Retina (tissue), 1 donor: ENCODE measurements around the gene TTC24.
"Not testable (repeated sequence)": the region's sequence is repeated elsewhere in the genome, so short reads cannot be mapped to it uniquely, and the experiment has no call there.

ENCODE experiments used
- DNase-seq: peaks from one replicate; pipeline ENCODE4 v3.0.0-alpha.2; 2016

TTC24 gene

GRCh38 chr1:156579472-156579871 lies at the start of gene TTC24:
Gene TTC24 (plus strand): TSS chr1:156579723. CDS start chr1:156581365, 1,642 bp downstream.
- no peak for DNase-seq

- DNase-seq = no peak
Measured at GRCh38 chr1:156530006-156530405, 49.5 kb upstream of the TTC24 start.

GRCh38 chr1:156532374-156532773 lies 47.1 kb upstream of the TTC24 start:
- DNase-seq = no peak

- DNase-seq = no peak
Measured at GRCh38 chr1:156533568-156534220, 45.8 kb upstream of the TTC24 start.

DNA sequence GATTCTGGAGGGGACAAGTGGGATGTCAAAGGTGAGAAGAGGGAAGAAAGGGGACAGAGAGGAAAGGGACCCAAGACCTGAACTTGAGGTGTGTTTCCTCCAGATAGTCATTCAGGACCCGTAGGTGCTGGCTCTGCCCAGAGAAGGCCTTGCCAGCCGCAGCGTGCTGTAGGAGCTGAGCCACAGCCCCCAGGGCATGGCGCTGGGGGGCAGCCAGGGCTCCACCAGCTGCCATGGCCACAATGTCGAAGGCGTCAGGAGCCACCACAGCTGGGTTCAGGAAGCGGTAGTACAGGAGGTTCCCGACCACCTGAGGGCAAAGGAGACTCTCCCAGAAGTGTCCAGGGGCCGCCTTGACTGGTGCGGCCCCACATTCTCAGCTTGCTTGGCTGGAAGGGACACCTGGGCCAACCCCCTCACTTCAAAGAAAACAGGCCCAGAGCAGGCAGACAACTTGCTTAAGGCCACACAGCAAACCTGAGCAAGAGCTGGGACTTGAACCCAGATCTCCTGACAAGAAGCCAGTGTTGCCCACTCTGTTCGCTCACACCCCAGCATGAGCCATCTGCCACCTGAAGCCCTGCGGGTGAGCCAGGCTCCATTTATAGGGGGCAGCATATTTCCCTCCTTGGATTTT lies 45.0 kb upstream of the TTC24 start:
- DNase-seq = no peak

GRCh38 chr1:156537027-156537426 lies 42.5 kb upstream of the TTC24 start:
- no peak for DNase-seq

- no peak for DNase-seq
Measured at GRCh38 chr1:156538711-156539440, 40.6 kb upstream of the TTC24 start.

DNA sequence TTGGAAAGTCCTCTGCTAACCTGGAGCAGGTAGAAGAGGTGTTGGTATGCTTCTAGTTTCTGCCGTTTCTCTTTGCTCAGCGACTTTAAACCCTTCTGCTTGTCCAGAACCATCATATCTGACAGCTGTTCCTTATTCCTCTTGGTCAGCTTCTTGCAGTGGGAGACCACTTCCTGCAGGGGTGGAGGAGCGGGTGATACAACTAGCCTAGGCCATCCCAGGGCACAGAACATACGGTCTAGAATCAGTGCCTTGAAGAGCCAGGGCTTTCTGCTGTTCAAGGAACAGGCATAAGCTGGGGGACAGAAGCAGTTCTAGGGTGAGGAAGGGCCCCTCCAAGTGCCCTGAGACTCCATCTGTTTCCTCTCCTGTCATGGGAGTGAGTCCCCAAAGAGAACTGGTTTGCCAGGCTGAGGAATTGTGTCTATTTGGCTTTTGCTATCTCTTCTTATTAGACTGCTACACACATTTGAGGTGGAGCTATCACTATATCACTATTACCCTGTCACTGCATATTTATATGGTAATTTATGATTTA lies 39.6 kb upstream of the TTC24 start:
- DNase-seq = no peak

DNA sequence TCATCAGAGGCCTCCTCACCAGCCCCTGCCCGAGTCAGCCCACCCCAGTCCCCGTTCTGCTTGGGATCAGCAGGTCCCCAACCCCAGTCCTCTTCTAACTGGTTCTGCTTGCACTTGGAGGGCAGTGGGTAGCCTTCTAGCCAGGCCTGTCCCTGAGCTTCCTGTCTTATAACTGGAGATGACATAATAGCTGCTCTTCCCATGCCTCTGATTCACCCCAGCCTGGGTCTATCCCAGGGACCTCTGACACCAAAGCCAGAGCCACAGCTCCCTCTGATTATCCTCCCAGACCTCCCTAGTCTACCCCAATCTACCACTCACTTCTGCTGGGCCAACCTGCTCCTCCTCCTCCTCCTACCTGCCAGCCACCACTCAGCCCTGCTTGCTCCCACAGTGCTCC lies 38.6 kb upstream of the TTC24 start:
- no peak for DNase-seq

- DNase-seq = no peak
Measured at GRCh38 chr1:156543066-156543465, 36.5 kb upstream of the TTC24 start.

DNA sequence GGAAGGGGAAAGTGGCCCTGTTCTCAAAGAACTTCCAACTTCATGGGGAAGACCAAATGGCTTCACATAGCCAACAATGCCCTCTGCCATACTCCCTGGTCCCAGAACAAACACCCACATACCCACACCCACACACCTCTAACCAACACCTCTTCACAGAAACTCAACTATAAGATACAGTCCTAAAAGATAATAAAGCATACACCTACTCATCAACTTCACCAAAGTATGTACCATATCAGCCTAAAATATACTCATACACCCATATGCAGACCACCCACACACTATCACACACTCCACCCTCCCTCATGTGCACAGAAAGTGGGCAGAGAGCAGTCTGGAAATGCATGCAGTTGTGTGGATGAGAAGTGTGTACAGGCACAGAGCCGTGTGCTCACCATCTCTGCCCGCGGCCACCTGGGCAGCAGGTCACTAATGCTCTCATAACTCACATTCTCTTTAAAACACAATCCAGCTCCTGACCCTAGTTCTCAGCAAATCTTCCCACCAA lies 34.9 kb upstream of the TTC24 start:
- DNase-seq = no peak

DNA sequence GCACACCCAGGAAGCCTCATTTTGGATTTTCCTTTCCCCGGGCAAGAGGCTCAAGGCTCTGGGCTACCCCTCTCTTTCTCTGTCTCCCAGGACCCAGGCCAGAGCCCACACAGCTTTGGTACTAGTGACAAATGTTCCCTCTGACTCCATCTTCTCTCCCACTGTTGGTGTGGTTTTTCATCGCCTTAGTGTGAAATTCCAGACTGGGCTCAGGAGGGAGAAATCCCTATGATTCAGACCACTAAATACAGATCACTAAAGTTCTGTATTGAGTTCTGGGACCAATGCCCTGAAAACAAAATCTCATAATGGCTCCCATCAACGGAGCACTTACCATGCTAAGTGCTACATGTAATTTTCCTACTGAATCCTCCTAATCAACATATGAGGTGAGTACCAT lies 33.3 kb upstream of the TTC24 start:
- DNase-seq = no peak

DNA sequence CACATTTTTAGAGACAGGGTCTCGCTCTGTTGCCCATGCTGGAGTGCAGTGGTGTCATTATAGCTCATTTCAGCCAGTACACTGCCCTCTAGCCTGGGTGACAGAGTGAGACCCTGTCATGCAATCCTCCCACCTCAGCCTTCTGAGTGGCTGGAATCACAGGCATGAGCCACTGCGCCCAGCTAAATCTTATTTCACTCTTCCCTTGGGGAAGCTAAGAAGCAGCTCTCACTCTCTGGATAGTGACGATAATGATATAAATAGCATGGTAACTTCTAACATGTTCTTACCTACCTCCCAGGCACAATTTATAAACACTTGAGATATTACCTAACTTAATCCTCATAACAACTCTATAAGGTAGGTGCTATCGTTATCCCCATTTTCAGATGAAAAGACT lies 32.1 kb upstream of the TTC24 start:
- DNase-seq = no peak

DNA sequence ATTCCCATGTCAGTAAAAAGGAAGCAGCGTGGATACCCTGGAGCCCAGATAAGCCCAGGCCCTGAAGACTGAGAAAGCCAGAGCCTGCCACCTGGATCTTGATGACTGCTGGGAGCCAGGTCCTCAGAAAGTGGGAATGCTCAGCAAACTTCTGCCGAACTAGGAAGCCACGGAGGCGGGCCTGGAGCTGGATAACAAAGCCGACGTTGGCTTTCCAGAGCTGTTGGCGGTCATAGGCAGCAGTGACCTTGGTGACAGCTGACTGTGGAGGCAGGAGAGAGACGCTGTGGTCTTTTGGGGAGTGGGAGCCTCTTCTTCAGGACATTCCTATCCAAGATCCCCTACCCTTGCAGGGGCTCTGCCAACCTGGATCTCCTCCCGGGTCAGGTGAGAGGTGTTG lies 31.5 kb upstream of the TTC24 start:
- no peak for DNase-seq

GRCh38 chr1:156549390-156549789 lies 30.1 kb upstream of the TTC24 start:
- DNase-seq = no peak

DNA sequence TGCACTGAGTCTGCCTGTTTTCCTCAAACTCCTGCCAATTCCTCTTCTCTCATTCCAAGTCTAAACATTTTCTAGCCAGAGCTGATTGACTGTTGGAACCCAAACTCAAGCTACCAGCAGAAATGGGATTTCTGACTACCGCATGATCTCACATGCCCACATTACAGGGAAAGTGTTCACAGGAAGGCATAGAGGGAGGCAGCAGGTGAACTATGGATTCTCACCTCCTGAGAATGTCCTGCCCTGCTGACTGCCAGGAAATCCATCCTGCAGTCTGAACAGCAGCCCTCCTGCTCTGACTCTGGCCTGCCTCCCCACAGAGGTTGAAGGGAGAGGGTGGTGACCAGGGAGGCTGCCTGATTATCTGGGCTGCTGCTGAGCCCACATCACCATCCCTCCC lies 29.7 kb upstream of the TTC24 start:
- no peak for DNase-seq

GRCh38 chr1:156550346-156550745 lies 29.2 kb upstream of the TTC24 start:
- no peak for DNase-seq

DNA sequence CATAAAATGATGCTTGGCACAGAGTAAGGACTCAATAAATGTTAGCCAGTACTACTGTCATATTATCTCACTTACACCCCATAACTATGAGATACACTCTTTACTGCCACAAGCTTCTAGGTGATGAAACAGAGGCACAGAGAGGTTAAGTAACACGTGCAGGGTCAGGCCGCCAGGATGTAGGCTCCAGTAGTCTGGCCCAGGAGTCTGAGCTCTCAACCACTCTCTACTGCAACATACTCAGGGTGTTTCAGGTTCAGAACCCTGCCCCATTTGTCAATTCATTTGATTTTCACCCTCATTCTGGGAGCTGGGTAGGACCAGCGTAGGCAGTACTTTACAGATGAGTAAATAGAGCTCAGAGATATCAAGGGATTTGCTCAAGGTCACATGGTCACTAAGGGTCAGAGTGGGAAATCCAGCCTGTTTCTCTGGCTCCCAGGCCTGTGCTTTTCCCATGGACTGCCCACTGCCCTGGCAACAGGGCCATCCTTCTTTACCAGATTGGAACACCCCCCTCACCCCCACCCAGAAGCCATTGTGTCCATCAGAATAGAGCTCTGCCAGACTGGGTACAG lies 28.4 kb upstream of the TTC24 start:
- no peak for DNase-seq

DNA sequence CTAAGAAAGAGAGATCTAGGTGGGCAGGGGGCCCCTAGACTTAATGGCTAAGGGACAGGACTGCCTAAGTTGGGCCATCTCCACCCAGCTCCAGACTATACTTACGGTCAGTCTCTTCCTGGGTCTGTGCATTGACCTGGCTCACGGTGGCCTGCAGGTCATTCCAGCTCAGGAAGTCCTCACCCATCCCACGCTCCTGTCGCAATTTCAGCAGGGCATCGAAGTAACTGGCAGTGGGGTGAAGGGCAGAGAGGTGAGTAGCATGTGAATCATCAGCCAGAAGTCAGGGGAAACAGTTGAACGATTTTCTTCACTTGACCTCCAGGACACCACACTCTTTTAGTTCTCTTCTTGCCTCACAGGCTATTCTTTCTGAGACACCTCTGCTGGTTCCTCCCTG lies 27.7 kb upstream of the TTC24 start:
- no peak for DNase-seq

DNA sequence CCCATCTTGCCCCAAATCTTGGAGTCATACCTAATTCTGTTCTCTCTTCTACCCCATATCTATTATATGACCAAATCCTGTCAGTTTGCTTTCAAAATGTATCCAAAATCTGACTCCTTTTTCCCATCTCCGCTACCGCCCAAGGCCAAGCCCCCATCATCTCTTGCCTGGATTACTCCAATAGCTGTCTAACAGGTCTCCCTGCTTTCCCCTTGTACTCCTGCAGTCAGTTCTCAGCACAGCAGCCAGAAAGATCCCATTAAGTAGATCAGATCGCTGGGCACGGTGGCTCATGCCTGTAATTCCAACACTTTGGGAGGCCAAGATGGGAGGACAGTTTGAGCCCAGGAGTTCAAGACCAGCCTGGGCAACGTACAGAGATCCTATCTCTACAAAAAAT lies 27.0 kb upstream of the TTC24 start:
- no peak for DNase-seq

DNA sequence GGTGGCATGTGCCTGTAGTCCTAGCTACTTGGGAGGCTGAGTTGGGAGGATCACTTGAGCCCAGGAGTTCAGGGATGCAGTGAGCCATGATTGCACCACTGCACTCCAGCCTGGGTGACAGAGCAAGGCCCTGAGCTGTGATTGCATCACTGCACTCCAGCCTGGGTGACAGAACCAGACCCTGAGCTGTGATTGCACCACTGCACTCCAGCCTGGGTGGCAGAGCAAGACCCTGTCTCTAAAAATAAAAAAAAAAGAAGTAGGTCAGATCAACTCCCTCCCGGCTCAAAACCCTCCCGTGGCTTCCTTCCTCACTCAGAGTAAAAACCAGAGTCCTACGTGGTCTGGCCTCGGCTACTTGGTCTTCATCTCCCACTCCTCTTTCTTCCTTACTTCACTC lies 26.6 kb upstream of the TTC24 start:
- not testable (repeated sequence) for DNase-seq

DNA sequence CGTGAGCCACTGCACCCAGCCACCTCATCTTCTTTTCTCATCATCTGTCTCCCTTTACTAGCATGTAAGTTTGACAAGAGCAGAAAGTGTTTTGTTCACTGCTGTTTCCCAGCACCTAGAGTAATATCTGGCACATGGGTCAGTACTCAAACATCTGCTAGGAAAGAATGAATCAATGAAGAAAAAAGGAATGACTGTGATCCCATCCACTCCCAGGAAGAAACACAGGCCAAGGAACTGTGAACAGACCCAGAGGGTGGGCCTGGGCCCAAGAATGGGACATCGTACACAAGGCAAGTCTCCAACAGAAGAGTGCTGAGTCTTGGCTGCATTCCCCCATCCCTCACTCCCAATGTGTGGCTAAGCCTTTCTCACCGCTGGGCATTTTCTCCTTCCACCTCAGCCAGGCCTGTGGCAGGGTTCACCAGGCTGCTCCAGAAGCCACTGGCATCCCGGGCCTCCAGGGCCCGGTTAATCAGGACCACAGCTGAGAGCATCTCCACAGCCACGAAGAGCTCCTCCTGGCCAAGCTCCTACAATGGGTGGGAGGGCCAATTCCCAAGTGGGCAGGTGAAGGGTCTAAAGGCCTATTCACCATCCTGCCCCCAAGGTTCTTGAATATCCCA lies 25.6 kb upstream of the TTC24 start:
- DNase-seq = no peak

- no peak for DNase-seq
Measured at GRCh38 chr1:156554971-156555370, 24.6 kb upstream of the TTC24 start.
